MG63 (cell line): ENCODE results near the gene PCDHGA5. TPM values are rescaled to one million over a fixed set of nuclear protein-coding genes. Genes with fewer than 3 reads are reported as not detected.
"Not testable (repeated sequence)": the region's sequence is repeated elsewhere in the genome, so short reads cannot be mapped to it uniquely, and the experiment has no call there.

ENCODE experiments used
- DNase-seq: peaks from one replicate; pipeline ENCODE4 v3.0.0-alpha.2; 2020
- H3K27me3 ChIP-seq: fragments of 250-450 bp; sonication (Bioruptor Pico); 2 replicates; pipeline ENCODE4 v1.5.1; 2020; ENCODE audit warnings: mild to moderate bottlenecking, moderate library complexity
- H3K36me3 ChIP-seq: fragments of 250-450 bp; sonication (Bioruptor Pico); 2 replicates; pipeline ENCODE4 v1.5.1; 2020; ENCODE audit warnings: mild to moderate bottlenecking, moderate library complexity
- H3K4me3 ChIP-seq: fragments of 250-450 bp; sonication (Bioruptor Pico); 2 replicates; pipeline ENCODE4 v1.5.1; 2020; ENCODE audit warnings: mild to moderate bottlenecking, moderate library complexity
- H3K9me3 ChIP-seq: fragments of 250-450 bp; sonication (Bioruptor Pico); 2 replicates; pipeline ENCODE4 v1.5.1; 2020; ENCODE audit warnings: mild to moderate bottlenecking, moderate library complexity
- total RNA-seq: library from RNA; depleted of rRNA; stranded (reverse); fragments of >200 nt; shearing (Covaris generic); gene quantifications from 2 replicates; pipeline ENCODE4 v1.2.3, GENCODE V29; 2014; ENCODE audit warnings: low replicate concordance

PCDHGA5 gene
- total RNA-seq, 1 experiment from 2014 or later = not detected

DNA sequence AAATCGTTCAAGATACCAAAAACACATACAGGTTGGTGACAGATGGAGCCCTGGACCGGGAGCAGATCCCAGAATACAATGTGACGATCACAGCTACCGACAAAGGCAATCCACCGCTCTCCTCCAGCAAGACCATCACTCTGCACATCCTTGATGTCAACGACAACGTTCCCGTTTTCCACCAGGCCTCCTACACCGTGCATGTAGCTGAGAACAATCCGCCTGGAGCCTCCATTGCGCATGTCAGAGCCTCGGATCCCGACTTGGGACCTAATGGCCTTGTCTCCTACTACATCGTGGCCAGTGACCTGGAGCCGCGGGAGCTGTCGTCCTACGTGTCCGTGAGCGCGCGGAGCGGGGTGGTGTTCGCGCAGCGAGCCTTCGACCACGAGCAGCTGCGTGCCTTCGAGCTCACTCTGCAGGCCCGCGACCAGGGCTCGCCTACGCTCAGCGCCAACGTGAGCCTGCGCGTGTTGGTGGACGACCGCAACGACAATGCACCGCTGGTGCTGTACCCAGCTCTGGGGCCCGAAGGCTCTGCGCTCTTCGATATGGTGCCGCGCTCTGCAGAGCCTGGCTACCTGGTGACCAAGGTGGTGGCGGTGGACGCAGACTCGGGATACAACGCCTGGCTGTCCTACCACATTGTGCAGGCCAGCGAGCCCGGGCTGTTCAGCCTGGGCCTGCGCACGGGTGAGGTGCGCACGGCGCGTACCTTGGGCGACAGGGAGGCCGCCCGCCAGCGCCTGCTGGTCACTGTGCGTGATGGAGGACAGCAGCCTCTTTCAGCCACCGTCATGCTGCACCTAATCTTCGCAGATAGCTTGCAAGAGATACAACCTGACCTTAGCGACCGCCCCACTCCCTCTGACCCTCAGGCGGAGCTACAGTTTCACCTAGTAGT, 7.9 kb downstream of the PCDHGA5 start:
- no peak for DNase-seq
- Histone ChIP-seq H3K4me3 (no peak overlapping the region), H3K36me3 (no peaks in the 10 kb centered on the region; the same call in 1 of the 2 replicates), H3K27me3 (no peaks in the 10 kb centered on the region), H3K9me3 (peaks cover 47% of the 10 kb centered on the region)

DNA sequence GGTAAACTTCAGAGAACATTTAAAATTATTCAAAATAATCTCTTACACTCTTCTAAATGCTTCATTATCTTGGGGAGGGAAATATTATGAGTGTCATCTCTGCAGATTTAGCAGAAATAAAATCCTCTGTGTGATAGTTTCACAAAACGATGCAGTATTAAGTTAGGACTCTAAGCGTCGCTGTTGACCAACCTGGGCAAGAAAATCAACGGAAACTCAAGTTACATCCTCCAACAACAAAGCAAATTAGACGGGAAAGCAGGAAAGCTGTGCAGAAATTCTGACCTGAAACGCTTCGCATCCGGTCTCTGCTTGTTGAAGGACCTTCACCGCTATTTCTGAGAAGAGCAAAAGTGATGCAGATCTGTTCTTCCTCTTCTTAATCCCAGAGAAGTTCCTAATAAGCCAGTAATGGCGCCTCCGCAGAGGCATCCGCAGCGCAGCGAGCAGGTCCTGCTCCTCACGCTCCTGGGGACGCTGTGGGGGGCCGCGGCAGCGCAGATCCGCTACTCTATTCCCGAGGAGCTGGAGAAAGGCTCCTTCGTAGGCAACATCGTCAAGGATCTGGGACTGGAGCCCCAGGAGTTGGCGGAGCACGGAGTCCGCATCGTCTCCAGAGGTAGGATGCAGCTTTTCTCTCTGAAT, 9.8 kb downstream of the PCDHGA5 start, which contains the start of gene PCDHGA6:
Gene PCDHGA6, plus strand, starts transcription at position 219 of the 645 bp plus-strand sequence. Its CDS starts 193 bp downstream, at position 412.
- Histone ChIP-seq H3K36me3 (no peaks in the 10 kb centered on the region; the same call in 1 of the 2 replicates), H3K9me3 (peaks cover 46% of the 10 kb centered on the region), H3K27me3 (no peaks in the 10 kb centered on the region), H3K4me3 (no peak within 1 kb of the TSS)
- no peak for DNase-seq

DNA sequence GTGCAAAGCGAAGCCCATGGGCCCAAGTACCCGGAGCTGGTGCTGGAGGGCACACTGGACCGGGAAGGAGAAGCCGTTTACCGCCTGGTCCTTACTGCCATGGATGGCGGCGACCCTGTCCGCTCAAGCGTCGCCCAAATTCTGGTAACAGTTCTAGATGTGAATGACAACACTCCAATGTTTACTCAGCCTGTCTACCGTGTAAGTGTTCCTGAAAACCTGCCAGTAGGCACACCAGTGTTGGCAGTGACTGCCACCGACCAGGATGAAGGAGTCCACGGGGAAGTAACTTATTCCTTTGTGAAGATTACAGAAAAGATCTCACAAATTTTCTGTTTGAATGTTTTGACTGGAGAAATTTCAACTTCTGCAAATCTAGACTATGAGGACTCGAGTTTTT, 10.7 kb downstream of the PCDHGA5 start:
- peaks cover 42% of the 10 kb centered on the region for H3K9me3 ChIP-seq
- no peak for DNase-seq
- H3K27me3 ChIP-seq = no peaks in the 10 kb centered on the region
- H3K4me3 ChIP-seq = no peak overlapping the region
- H3K36me3 ChIP-seq = no peaks in the 10 kb centered on the region; the same call in 1 of the 2 replicates

DNA sequence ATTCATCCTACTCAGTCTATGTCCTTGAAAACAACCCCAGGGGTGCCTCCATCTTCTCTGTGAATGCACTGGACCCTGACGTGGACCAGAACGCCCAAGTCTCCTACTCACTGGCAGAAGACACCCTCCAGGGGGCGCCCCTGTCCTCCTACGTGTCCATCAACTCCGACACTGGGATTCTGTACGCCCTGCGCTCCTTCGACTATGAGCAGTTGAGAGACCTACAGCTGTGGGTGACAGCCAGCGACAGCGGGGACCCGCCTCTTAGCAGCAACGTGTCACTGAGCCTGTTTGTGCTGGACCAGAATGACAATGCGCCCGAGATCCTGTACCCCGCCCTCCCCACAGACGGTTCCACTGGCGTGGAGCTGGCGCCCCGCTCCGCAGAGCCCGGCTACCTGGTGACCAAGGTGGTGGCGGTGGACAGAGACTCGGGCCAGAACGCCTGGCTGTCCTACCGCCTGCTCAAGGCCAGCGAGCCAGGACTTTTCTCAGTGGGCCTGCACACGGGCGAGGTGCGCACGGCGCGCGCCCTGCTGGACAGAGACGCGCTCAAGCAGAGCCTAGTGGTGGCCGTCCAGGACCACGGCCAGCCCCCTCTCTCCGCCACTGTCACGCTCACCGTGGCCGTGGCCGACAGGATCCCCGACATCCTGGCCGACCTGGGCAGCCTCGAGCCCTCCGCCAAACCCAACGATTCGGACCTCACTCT, 11.6 kb downstream of the PCDHGA5 start:
- H3K4me3 ChIP-seq, H3K27me3 ChIP-seq, H3K36me3 ChIP-seq, DNase-seq: not testable (repeated sequence)
- H3K9me3 ChIP-seq = peaks cover 41% of the 10 kb centered on the region

DNA sequence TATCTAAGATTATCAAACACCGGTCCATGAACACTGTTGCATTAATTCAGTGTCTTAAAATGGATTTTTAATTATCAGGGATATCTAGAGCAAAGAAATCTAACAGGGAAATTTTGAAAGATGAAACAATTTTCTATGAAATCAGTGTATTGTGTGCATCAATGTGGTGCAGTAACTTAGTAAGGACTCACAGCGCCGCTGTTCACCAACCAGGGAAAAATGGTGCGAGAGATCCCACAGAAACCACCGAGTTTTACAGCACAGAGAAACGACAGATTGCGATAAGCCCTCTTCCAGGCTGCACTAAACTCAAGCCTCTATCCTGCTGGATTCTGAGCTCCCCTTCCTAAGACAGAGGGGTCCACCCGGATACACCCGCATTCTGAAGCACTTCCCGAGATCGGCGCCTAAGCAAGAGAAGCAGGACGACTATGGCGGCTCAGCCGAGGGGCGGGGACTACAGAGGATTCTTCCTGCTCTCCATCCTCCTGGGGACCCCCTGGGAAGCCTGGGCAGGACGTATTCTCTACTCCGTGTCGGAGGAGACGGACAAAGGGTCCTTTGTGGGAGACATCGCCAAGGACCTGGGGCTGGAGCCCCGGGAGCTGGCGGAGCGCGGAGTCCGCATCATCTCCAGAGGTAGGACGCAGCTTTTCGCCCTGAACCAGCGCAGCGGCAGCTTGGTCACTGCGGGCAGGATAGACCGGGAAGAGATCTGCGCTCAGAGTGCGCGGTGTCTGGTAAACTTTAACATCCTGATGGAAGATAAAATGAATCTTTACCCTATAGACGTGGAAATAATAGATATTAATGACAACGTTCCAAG, 18.7 kb downstream of the PCDHGA5 start, which contains the start of gene PCDHGA7:
Gene PCDHGA7, plus strand, starts transcription at position 274 of the 826 bp plus-strand sequence. Its CDS starts 158 bp downstream, at position 432.
- no peak for DNase-seq
- Histone ChIP-seq H3K36me3 (no peaks in the 10 kb centered on the region), H3K4me3 (no peak within 1 kb of the TSS), H3K9me3 (peaks cover 9% of the 10 kb centered on the region), H3K27me3 (no peaks in the 10 kb centered on the region)

DNA sequence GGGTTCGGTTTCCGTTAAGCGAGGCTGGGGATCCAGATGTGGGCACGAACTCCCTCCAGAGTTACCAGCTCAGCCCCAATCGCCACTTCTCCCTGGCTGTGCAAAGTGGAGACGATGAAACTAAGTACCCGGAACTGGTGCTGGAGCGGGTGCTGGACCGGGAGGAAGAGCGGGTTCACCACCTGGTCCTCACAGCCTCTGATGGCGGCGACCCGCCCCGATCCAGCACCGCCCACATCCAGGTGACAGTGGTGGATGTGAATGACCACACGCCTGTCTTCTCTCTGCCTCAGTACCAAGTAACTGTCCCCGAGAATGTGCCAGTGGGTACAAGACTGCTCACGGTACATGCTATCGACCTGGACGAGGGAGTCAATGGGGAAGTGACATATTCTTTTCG, 19.4 kb downstream of the PCDHGA5 start:
- H3K36me3 ChIP-seq = no peaks in the 10 kb centered on the region
- DNase-seq = no peak
- no peak overlapping the region for H3K4me3 ChIP-seq
- H3K27me3 ChIP-seq = no peaks in the 10 kb centered on the region
- peaks cover 9% of the 10 kb centered on the region for H3K9me3 ChIP-seq

DNA sequence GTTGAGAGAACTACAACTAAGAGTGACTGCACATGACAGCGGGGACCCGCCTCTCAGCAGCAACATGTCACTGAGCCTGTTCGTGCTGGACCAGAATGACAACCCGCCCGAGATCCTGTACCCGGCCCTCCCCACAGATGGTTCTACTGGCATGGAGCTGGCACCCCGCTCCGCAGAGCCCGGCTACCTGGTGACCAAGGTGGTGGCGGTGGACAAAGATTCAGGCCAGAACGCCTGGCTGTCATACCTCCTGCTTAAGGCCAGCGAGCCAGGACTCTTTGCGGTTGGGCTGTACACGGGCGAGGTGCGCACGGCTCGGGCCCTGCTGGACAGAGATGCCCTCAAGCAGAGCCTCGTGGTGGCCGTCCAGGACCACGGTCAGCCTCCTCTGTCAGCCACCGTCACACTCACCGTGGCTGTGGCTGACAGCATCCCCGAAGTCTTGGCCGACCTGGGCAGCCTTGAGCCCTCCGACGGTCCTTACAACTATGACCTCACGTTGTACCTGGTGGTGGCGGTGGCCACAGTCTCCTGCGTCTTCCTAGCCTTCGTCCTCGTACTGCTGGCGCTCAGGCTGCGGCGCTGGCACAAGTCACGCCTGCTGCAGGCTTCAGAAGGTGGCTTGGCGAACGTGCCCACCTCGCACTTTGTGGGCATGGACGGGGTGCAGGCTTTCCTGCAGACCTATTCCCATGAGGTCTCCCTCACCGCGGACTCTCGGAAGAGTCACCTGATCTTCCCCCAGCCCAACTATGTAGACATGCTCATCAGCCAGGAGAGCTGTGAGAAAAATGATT, 20.7 kb downstream of the PCDHGA5 start:
- Histone ChIP-seq H3K27me3 (no peaks in the 10 kb centered on the region), H3K4me3 (no peak overlapping the region), H3K36me3 (no peaks in the 10 kb centered on the region), H3K9me3 (peaks cover 11% of the 10 kb centered on the region)
- no peak for DNase-seq

DNA sequence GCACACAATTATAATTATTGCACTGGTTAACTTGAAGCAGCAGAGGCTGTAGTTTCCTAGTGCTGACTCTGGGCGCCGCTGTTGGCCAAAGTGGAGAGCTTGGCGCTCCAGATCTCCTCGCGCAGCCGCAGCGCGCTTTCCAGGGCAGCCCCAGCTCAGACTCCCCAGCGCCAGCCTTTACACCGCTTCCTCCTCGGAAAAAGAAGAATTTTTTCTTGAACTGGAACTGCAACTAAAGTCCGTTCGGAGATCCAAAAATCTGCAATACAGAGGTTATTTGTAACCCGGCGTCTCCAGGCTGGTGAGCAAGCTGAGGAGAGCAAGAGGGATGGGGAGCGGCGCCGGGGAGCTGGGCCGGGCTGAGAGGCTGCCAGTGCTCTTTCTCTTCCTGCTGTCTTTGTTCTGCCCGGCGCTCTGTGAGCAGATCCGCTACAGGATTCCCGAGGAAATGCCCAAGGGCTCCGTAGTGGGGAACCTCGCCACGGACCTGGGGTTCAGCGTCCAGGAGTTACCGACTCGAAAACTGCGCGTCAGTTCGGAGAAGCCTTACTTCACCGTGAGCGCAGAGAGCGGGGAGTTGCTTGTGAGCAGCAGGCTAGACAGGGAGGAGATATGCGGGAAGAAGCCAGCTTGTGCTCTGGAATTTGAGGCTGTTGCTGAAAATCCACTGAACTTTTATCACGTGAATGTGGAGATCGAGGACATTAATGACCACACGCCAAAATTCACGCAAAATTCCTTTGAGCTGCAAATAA, 23.8 kb downstream of the PCDHGA5 start, which contains the start of gene PCDHGB4:
Gene PCDHGB4, plus strand, starts transcription at position 142 of the 755 bp plus-strand sequence. Its CDS starts 187 bp downstream, at position 329.
- H3K4me3 ChIP-seq, DNase-seq, H3K27me3 ChIP-seq, H3K36me3 ChIP-seq: not testable (repeated sequence)
- H3K9me3 ChIP-seq = peaks cover 11% of the 10 kb centered on the region

DNA sequence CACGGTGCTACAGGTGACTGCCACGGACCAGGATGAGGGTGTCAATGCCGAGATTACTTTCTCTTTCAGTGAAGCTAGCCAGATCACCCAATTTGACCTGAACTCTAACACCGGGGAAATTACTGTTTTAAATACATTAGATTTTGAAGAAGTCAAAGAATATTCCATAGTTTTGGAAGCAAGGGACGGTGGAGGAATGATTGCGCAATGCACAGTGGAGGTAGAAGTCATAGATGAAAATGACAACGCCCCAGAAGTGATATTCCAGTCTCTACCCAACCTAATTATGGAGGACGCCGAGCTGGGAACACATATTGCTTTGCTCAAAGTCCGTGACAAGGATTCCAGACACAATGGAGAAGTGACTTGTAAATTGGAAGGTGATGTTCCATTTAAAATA, 24.7 kb downstream of the PCDHGA5 start:
- Histone ChIP-seq H3K36me3 (no peaks in the 10 kb centered on the region), H3K4me3 (no peak overlapping the region), H3K9me3 (peaks cover 11% of the 10 kb centered on the region), H3K27me3 (no peaks in the 10 kb centered on the region)
- DNase-seq = no peak

DNA sequence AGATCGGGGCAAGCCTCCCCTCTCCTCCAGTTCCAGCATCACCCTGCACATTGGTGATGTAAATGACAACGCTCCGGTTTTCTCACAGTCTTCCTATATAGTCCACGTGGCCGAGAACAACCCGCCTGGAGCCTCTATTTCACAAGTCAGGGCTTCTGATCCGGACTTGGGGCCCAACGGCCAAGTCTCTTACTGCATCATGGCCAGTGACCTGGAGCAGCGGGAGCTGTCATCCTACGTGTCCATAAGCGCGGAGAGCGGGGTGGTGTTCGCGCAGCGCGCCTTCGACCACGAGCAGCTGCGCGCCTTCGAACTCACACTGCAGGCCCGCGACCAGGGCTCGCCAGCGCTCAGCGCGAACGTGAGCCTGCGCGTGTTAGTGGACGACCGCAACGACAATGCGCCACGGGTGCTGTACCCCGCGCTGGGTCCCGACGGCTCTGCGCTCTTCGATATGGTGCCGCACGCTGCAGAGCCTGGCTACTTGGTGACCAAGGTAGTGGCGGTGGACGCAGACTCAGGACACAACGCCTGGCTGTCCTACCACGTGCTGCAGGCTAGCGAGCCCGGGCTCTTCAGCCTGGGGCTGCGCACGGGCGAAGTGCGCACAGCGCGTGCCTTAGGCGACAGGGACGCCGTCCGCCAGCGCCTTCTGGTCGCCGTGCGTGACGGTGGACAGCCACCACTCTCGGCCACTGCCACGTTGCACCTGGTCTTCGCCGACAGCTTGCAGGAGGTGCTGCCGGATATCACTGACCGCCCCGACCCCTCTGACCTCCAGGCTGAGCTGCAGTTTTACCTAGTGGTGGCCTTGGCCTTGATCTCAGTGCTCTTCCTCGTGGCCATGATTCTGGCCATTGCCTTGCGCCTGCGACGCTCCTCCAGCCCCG, 25.4 kb downstream of the PCDHGA5 start:
- no peak overlapping the region for H3K4me3 ChIP-seq
- no peaks in the 10 kb centered on the region for H3K36me3 ChIP-seq
- H3K9me3 ChIP-seq = peaks cover 11% of the 10 kb centered on the region
- H3K27me3 ChIP-seq = no peaks in the 10 kb centered on the region
- DNase-seq = no peak

DNA sequence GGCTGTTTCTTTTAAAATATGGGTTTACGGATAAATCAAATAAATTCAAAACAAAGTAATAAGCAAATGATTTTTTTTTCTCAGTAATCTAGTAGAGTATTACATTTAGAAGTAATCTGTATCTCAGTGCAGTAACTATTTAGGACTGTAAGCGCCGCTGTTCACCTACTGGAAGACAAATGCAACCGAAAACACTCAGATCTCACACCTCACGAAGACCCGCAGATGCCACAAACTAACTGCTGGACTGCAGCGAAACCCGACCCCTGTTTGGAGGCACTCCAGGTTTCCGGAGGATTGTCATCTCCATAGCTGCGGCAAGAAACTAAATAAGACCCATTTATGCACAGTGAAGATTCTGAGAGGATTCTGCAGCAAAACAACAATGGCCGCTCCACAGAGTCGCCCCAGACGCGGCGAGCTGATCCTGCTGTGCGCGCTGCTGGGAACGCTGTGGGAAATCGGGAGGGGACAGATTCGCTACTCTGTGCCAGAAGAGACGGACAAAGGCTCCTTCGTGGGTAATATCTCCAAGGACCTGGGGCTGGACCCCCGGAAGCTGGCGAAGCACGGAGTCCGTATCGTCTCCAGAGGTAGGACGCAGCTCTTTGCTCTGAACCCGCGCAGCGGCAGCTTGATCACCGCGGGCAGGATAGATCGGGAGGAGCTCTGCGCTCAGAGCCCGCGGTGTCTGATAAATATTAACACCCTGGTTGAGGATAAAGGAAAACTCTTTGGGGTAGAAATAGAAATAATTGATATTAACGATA, 28.7 kb downstream of the PCDHGA5 start, which contains the start of gene PCDHGA8:
Gene PCDHGA8, plus strand, starts transcription at position 205 of the 770 bp plus-strand sequence. Its CDS starts 181 bp downstream, at position 386.
- H3K4me3 ChIP-seq = no peak within 1 kb of the TSS
- no peaks in the 10 kb centered on the region for H3K27me3 ChIP-seq
- H3K9me3 ChIP-seq = peaks cover 9% of the 10 kb centered on the region
- no peak for DNase-seq
- H3K36me3 ChIP-seq = no peaks in the 10 kb centered on the region

DNA sequence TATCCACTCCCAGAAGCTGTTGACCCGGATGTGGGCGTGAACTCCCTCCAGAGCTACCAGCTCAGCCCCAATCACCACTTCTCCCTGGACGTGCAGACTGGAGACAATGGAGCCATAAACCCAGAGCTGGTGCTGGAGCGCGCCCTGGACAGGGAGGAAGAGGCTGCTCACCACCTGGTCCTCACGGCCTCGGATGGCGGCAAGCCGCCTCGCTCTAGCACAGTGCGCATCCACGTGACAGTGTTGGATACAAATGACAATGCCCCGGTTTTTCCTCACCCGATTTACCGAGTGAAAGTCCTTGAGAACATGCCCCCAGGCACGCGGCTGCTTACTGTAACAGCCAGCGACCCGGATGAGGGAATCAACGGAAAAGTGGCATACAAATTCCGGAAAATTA, 29.3 kb downstream of the PCDHGA5 start:
- Histone ChIP-seq H3K36me3 (no peaks in the 10 kb centered on the region), H3K27me3 (no peaks in the 10 kb centered on the region), H3K4me3 (no peak overlapping the region), H3K9me3 (peaks cover 9% of the 10 kb centered on the region)
- no peak for DNase-seq
